Neural progenitor cell (in vitro differentiated cells): Measurements from ENCODE around the gene OLFML2B. TPM values are rescaled to one million over a fixed set of nuclear protein-coding genes. Genes with fewer than 3 reads are reported as not detected.

Experiments used
- DNase-seq: peaks from one replicate; pipeline ENCODE4 v3.0.0-alpha.2; 2016; ENCODE audit warnings: low spot score
- H2AFZ ChIP-seq: fragments of 200-600 bp; sonication (generic); replicated peaks from 2 replicates; pipeline ENCODE4 v1.6.1; 2016; ENCODE audit warnings: antibody characterized with exemption
- H3F3A ChIP-seq: fragments of 200-600 bp; sonication (generic); 2 replicates; pipeline ENCODE4 v1.6.1; 2016; ENCODE audit warnings: antibody characterized with exemption, low read depth
- H3K27ac ChIP-seq: fragments of 200-600 bp; sonication (generic); 2 replicates; pipeline ENCODE4 v1.5.1; 2016; ENCODE audit warnings: mild to moderate bottlenecking
- H3K27me3 ChIP-seq: fragments of 200-600 bp; sonication (generic); 2 replicates; pipeline ENCODE4 v1.6.1; 2016; ENCODE audit warnings: mild to moderate bottlenecking, moderate library complexity
- H3K36me3 ChIP-seq: fragments of 200-600 bp; sonication (generic); 2 replicates; pipeline ENCODE4 v1.5.1; 2016
- H3K4me1 ChIP-seq: fragments of 200-600 bp; sonication (generic); 2 replicates; pipeline ENCODE4 v1.6.1; 2016; ENCODE audit warnings: mixed run types
- H3K4me2 ChIP-seq: fragments of 200-600 bp; sonication (generic); 2 replicates; pipeline ENCODE4 v1.6.1; 2016
- H3K4me3 ChIP-seq: fragments of 200-600 bp; sonication (generic); 2 replicates; pipeline ENCODE4 v1.5.1; 2016
- H3K79me2 ChIP-seq: fragments of 200-600 bp; sonication (generic); 2 replicates; pipeline ENCODE4 v1.6.1; 2016; ENCODE audit warnings: low read depth
- H3K9ac ChIP-seq: fragments of 200-600 bp; sonication (generic); 2 replicates; pipeline ENCODE4 v1.6.1; 2016
- H3K9me3 ChIP-seq: fragments of 200-600 bp; sonication (generic); 2 replicates; pipeline ENCODE4 v1.5.1; 2016; ENCODE audit warnings: low read depth
- H4K20me1 ChIP-seq: fragments of 200-600 bp; sonication (generic); 2 replicates; pipeline ENCODE4 v1.6.1; 2016; ENCODE audit warnings: low read depth
- H3K27ac Mint-ChIP-seq: 3 replicates; pipeline ENCODE4 v1.8.0; 2021; ENCODE audit warnings: mixed read lengths
- H3K27me3 Mint-ChIP-seq: 2 replicates; pipeline ENCODE4 v1.8.0; 2022; ENCODE audit warnings: low read depth, mild to moderate bottlenecking, inconsistent platforms, moderate library complexity, mixed read lengths; ENCODE audit not compliant: insufficient read depth
- H3K36me3 Mint-ChIP-seq: 3 replicates; pipeline ENCODE4 v1.8.0; 2021; ENCODE audit warnings: mixed read lengths
- H3K4me1 Mint-ChIP-seq: 3 replicates; pipeline ENCODE4 v1.8.0; 2021; ENCODE audit warnings: mixed read lengths
- H3K4me3 Mint-ChIP-seq: 3 replicates; pipeline ENCODE4 v1.8.0; 2021; ENCODE audit warnings: mild to moderate bottlenecking, moderate library complexity, mixed read lengths
- H3K9me3 Mint-ChIP-seq: 3 replicates; pipeline ENCODE4 v1.8.0; 2020; ENCODE audit warnings: mixed read lengths
- EZH2 ChIP-seq: fragments of 200-600 bp; sonication (generic); IDR thresholded peaks from 2 replicates; pipeline ENCODE4 v1.6.1; 2017; ENCODE audit warnings: antibody characterized with exemption, mild to moderate bottlenecking, moderate library complexity
- EZH2phosphoT487 ChIP-seq: fragments of 200-600 bp; sonication (generic); IDR thresholded peaks from 2 replicates; pipeline ENCODE4 v1.6.1; 2017; ENCODE audit warnings: antibody characterized with exemption
- total RNA-seq: library from RNA; depleted of rRNA; stranded (reverse); fragments of >200 nt; gene quantifications from 2 replicates; pipeline ENCODE4 v1.2.3, GENCODE V29; 2015; ENCODE audit warnings: low replicate concordance
- TF ChIP-seq, protein P1 (sequence below): fragments of 200-600 bp; sonication (generic); IDR thresholded peaks from 2 replicates; pipeline ENCODE4 v1.5.1; 2017; ENCODE audit warnings: antibody characterized with exemption, mild to moderate bottlenecking

The OLFML2B gene
- total RNA-seq, 1 donor from 2014 or later, result 1.3 TPM

DNA sequence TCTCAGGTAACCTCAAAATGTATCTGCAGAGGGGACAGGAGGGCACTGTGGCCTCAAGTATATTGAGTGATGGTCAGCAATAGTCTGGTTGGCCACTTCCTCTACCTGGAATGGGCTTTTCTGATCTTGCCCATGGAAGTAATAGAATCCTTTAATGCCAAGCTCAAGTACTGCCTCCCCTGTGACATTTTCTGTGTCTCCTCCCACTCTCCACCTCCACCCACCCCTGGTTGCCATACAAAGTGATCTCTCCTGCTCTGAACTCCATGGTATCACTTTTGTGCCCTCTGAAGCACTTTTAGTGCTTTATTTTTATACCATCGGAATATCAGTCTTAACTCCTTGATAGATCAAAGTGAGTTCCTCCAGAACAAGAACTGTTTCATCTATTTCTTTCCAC lies 36.6 kb upstream of the OLFML2B start:
- no peak overlapping the region for H3K4me3 ChIP-seq
- Mint-ChIP-seq H3K4me3 (no peak overlapping the region), H3K27ac (peak overlapping the region; percentile 14), H3K36me3 (no peaks in the 10 kb centered on the region), H3K27me3 (peaks cover 12% of the 10 kb centered on the region), H3K4me1 (peaks cover 50% of the 10 kb centered on the region), H3K9me3 (no peaks in the 10 kb centered on the region)
- no peak overlapping the region for H3K27ac ChIP-seq
- H3F3A ChIP-seq, result peaks cover 9% of the 10 kb centered on the region
- H2AFZ ChIP-seq, result no peak overlapping the region
- DNase-seq, result no peak
- no peak overlapping the region for H3K4me2 ChIP-seq
- H3K9me3 ChIP-seq, result no peaks in the 10 kb centered on the region
- H3K79me2 ChIP-seq, result no peaks in the 10 kb centered on the region
- no peak overlapping the region for H3K9ac ChIP-seq
- TF ChIP-seq, protein P1, sequence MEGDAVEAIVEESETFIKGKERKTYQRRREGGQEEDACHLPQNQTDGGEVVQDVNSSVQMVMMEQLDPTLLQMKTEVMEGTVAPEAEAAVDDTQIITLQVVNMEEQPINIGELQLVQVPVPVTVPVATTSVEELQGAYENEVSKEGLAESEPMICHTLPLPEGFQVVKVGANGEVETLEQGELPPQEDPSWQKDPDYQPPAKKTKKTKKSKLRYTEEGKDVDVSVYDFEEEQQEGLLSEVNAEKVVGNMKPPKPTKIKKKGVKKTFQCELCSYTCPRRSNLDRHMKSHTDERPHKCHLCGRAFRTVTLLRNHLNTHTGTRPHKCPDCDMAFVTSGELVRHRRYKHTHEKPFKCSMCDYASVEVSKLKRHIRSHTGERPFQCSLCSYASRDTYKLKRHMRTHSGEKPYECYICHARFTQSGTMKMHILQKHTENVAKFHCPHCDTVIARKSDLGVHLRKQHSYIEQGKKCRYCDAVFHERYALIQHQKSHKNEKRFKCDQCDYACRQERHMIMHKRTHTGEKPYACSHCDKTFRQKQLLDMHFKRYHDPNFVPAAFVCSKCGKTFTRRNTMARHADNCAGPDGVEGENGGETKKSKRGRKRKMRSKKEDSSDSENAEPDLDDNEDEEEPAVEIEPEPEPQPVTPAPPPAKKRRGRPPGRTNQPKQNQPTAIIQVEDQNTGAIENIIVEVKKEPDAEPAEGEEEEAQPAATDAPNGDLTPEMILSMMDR, result no peak
- TF ChIP-seq EZH2 (no peak), EZH2phosphoT487 (no peak)
- peaks cover 23% of the 10 kb centered on the region for H3K4me1 ChIP-seq
- no peaks in the 10 kb centered on the region for H3K36me3 ChIP-seq
- H3K27me3 ChIP-seq, result no peaks in the 10 kb centered on the region
- H4K20me1 ChIP-seq, result no peaks in the 10 kb centered on the region

DNA sequence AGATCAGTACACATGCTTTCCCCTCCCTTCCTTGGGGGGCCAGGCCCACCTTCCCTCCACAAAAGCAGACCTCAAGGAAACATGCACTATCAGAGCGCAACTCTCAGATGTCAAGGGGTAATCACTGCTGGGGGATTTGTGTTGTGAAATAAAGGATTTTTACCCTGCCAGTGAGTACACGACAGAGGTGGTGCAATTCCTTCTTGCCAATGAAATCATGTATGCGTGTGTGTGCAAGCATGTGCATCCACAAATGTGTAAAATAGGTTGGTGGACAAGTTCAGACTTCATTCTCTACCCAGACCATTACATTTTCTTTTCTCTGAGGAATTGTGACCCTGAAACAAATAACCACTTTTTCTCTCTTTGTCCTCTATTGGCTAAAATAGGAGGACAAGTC lies 36.1 kb upstream of the OLFML2B start:
- H4K20me1 ChIP-seq, result no peaks in the 10 kb centered on the region
- no peaks in the 10 kb centered on the region for H3K9me3 ChIP-seq
- no peak overlapping the region for H3K27ac ChIP-seq
- Mint-ChIP-seq H3K4me1 (peaks cover 45% of the 10 kb centered on the region), H3K9me3 (no peaks in the 10 kb centered on the region), H3K27me3 (peaks cover 8% of the 10 kb centered on the region), H3K27ac (peak overlapping the region; percentile 82), H3K4me3 (no peak overlapping the region), H3K36me3 (no peaks in the 10 kb centered on the region)
- no peak overlapping the region for H2AFZ ChIP-seq
- H3K4me3 ChIP-seq, result no peak overlapping the region
- no peaks in the 10 kb centered on the region for H3K36me3 ChIP-seq
- H3K4me2 ChIP-seq, result no peak overlapping the region
- no peak overlapping the region for H3K9ac ChIP-seq
- H3K79me2 ChIP-seq, result no peaks in the 10 kb centered on the region
- H3K27me3 ChIP-seq, result no peaks in the 10 kb centered on the region
- peaks cover 4% of the 10 kb centered on the region for H3F3A ChIP-seq
- H3K4me1 ChIP-seq, result peaks cover 18% of the 10 kb centered on the region
- no peak for DNase-seq
- no peak for TF ChIP-seq EZH2phosphoT487
- TF ChIP-seq EZH2, result no peak
- TF ChIP-seq, protein P1, result no peak

DNA sequence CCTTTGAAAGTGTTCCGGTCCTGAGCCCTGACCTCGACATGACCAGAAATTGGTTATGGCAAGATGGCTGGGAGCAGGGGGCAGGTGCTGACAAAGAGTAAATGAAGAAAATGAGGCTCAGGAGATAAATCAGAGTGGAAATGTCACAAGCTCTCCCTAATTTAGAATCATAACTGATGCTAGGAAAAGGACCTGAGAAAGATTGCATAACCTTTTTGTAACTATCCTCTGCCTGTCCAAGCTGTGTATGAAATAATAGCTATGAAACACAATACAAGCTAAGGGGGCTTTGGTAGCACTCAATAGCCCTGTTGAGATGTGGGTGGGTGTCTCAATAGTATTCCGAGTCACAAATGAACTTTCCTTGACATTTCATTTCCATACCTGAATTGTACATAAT lies 32.9 kb upstream of the OLFML2B start:
- Histone ChIP-seq H3K9ac (no peak overlapping the region), H3K4me3 (no peak overlapping the region), H3K9me3 (no peaks in the 10 kb centered on the region), H3K79me2 (no peaks in the 10 kb centered on the region), H3F3A (no peaks in the 10 kb centered on the region), H3K27me3 (no peaks in the 10 kb centered on the region), H3K27ac (no peak overlapping the region), H2AFZ (no peak overlapping the region), H4K20me1 (no peaks in the 10 kb centered on the region), H3K4me2 (no peak overlapping the region), H3K36me3 (no peaks in the 10 kb centered on the region), H3K4me1 (no peaks in the 10 kb centered on the region)
- no peaks in the 10 kb centered on the region for H3K9me3 Mint-ChIP-seq
- no peak for DNase-seq
- H3K36me3 Mint-ChIP-seq, result no peaks in the 10 kb centered on the region
- TF ChIP-seq EZH2phosphoT487 (no peak), EZH2 (no peak)
- TF ChIP-seq, protein P1, result no peak
- no peak overlapping the region for H3K4me3 Mint-ChIP-seq
- H3K4me1 Mint-ChIP-seq, result peaks cover 15% of the 10 kb centered on the region
- H3K27ac Mint-ChIP-seq, result no peak overlapping the region
- H3K27me3 Mint-ChIP-seq, result peaks cover 5% of the 10 kb centered on the region
